GM21576 (cell line): Measurements from ENCODE around the gene ARMC10.
"Not testable (repeated sequence)": the region's sequence is repeated elsewhere in the genome, so short reads cannot be mapped to it uniquely, and the experiment has no call there.

ENCODE experiments used
- ATAC-seq: cut with Tn5 transposase; IDR thresholded peaks from one replicate; pipeline ENCODE4 v1.9.1; 2021; ENCODE audit warnings: mild to moderate bottlenecking, moderate library complexity; ENCODE audit not compliant: unreplicated experiment

Gene ARMC10

GRCh38 chr7:103121641-103122040, 46.7 kb downstream of the ARMC10 start:
- ATAC-seq, result no peak

- ATAC-seq, result no peak
These were observed 48.6 kb downstream of the ARMC10 start for GRCh38 chr7:103123529-103123928.

GRCh38 chr7:103124429-103124979, 49.6 kb downstream of the ARMC10 start:
- ATAC-seq, result no peak

- ATAC-seq, result no peak
These were observed 52.1 kb downstream of the ARMC10 start for GRCh38 chr7:103127006-103127405.

- no peak for ATAC-seq
These were observed 55.0 kb downstream of the ARMC10 start for GRCh38 chr7:103129702-103130549.

- no peak for ATAC-seq
These were observed 56.1 kb downstream of the ARMC10 start for GRCh38 chr7:103130901-103131624.

GRCh38 chr7:103132995-103133688, 58.2 kb downstream of the ARMC10 start:
- ATAC-seq, result no peak

GRCh38 chr7:103134836-103135554, 60.1 kb downstream of the ARMC10 start:
- no peak for ATAC-seq

GRCh38 chr7:103140061-103140460, 65.1 kb downstream of the ARMC10 start:
- ATAC-seq, result no peak

- ATAC-seq, result no peak
These were observed 65.7 kb downstream of the ARMC10 start for GRCh38 chr7:103140685-103141084.

GRCh38 chr7:103141753-103142404, 66.9 kb downstream of the ARMC10 start:
- no peak for ATAC-seq

- ATAC-seq, result no peak
These were observed 67.6 kb downstream of the ARMC10 start for GRCh38 chr7:103142494-103142893.

GRCh38 chr7:103143868-103144267, 68.9 kb downstream of the ARMC10 start:
- no peak for ATAC-seq

GRCh38 chr7:103144754-103145153, 69.8 kb downstream of the ARMC10 start:
- not testable (repeated sequence) for ATAC-seq

GRCh38 chr7:103148131-103148993, 73.4 kb downstream of the ARMC10 start:
- no peak for ATAC-seq
